CD4-positive, alpha-beta T cell treated with Interferon gamma for 1 hour (primary cell): Measurements from ENCODE around the gene SOWAHA.
"Not testable (repeated sequence)": the region's sequence is repeated elsewhere in the genome, so short reads cannot be mapped to it uniquely, and the experiment has no call there.

Experiments
- DNase-seq: peaks from one replicate; pipeline ENCODE4 v3.0.0-alpha.2; 2020

The SOWAHA gene

GRCh38 chr5:132827943-132828673 lies 15.0 kb downstream of the SOWAHA start:
- DNase-seq = no peak

GRCh38 chr5:132828846-132829494 lies 15.9 kb downstream of the SOWAHA start:
- no peak for DNase-seq

GRCh38 chr5:132829742-132830435 lies 16.8 kb downstream of the SOWAHA start:
- DNase-seq = peak; percentile 68

GRCh38 chr5:132830436-132831094 lies 17.5 kb downstream of the SOWAHA start, which contains the start of gene SHROOM1:
SHROOM1 (minus strand) TSS chr5:132830647; CDS start chr5:132826140, 4,507 bp downstream.
- no peak for DNase-seq

- no peak for DNase-seq
These were observed 18.2 kb downstream of the SOWAHA start for GRCh38 chr5:132831095-132831860.

DNA sequence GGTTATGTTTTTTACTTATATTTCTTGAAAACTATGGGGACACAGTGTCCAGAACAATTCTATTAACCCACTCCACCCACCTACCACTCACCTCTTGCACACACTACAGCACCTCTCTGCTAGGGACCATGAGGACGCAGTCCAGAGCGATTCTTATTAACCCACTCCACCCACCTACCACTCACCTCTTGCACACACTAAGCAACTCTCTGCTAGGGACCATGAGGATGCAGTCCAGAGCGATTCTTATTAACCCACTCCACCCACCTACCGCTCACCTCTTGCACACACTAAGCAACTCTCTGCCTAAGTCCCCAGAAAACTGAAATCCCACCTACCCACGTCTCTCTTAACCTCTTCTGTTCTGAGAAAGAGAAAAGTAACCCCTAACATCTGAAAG lies 19.5 kb downstream of the SOWAHA start:
- no peak for DNase-seq

DNA sequence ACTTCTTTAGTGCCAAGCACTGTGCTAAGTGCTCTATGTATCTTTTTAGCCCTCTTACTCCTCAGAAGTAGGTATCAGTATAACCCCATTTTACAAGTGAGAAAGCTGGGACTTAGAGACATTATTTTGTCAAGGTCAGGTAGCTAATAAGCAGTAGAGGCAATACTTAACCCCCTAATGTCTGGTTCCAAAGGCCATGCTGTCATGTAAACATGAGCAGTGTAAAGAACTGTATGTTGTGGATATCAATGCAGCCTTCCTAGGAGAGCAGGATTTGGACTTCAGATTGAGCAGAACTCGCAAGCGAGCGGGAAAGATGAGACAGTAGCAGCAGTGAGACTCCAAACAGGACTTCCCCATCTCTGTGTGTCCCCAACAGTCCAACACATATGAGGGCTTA lies 21.0 kb downstream of the SOWAHA start:
- DNase-seq = no peak

DNA sequence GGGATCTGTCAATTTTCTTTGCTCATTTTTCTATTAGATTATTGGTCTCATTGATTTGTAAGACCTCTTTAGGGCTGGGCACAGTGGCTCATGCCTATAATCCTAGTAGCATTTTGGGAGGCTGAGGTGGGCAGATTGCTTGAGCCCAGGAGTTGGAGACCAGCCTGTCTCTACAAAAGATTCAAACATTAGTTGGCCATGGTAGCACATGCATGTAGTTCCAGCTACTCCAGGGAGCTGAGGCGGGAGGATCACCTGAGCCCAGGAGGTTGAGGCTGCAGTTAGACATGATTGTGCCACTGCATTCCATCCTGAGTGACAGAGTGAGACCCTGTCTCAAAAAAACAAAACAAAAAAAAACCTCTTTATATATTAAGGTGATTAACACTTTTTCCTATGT lies 23.8 kb downstream of the SOWAHA start:
- DNase-seq = no peak

GRCh38 chr5:132837868-132838267 lies 24.8 kb downstream of the SOWAHA start:
- no peak for DNase-seq

- no peak for DNase-seq
These were observed 25.6 kb downstream of the SOWAHA start for GRCh38 chr5:132838516-132839282.

DNA sequence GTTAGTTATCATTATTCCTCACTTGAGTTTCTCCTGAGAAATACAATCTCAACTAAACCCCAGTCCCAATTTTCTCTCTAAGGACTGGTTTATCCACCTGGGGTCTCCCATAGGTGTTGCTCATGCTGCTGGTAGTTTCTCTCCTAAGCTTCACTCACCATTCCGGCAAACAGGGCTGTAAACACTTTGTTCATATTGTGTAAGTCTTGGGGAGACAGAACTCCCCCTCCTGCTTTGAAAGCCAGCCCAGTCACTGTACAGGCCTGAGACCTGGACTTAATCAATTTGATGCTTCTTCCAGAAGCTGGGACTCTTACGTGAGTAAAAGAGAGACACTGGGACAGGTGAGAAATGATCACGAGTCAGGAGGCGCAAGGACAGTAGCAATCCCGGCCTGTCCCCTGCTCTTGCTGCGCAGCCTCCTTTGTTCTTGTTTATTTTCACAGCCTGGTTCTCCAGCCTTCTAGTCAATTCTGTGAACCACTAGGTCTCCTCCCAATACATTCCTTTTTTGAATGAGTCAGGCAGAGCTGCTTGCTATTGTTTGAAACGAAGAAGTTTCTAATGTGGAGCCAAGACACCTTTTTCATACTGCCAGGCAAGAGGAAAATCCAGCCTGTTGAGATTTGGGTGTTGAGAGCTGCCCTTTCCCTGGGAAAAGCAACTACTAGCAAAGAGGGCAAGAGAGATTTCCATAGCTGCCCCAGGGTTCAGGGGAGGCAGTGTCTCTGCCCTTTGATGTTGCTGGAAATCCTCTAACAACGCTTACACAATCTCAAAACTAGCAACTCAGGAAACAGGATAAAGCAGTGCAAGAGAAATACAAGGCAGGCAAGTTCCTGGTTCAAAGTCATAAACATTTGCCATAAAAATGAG lies 26.6 kb downstream of the SOWAHA start:
- no peak for DNase-seq

- no peak for DNase-seq
These were observed 27.2 kb downstream of the SOWAHA start for GRCh38 chr5:132840313-132840712.

GRCh38 chr5:132840896-132841295 lies 27.8 kb downstream of the SOWAHA start:
- no peak for DNase-seq

- DNase-seq = peak; percentile 25
These were observed 28.2 kb downstream of the SOWAHA start for GRCh38 chr5:132841305-132841704.

GRCh38 chr5:132848270-132848669 lies 35.2 kb downstream of the SOWAHA start:
- no peak for DNase-seq

GRCh38 chr5:132849347-132849746 lies 36.2 kb downstream of the SOWAHA start:
- no peak for DNase-seq

GRCh38 chr5:132850066-132850465 lies 37.0 kb downstream of the SOWAHA start:
- no peak for DNase-seq

- no peak for DNase-seq
These were observed 40.2 kb downstream of the SOWAHA start for GRCh38 chr5:132853323-132853722.

DNA sequence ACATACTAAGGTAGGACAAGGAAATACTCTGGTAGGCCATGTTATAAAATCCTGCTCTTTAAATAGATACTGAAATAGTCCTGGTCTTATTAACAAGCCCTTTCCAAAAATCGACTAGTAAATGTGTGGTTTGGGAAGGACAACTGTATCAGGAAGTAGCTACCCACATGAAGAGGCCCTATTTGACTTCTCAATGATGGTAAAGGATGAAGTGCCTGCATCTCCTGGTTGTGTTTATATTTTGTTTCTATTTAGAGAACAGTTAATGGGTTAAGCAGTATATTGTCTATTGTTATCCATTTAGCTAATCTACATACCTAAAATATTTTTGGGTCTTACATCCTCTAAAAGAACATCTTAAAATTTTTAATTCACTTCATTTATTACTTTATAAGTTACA lies 40.7 kb downstream of the SOWAHA start:
- no peak for DNase-seq

GRCh38 chr5:132854301-132854700 lies 41.2 kb downstream of the SOWAHA start:
- DNase-seq = no peak

DNA sequence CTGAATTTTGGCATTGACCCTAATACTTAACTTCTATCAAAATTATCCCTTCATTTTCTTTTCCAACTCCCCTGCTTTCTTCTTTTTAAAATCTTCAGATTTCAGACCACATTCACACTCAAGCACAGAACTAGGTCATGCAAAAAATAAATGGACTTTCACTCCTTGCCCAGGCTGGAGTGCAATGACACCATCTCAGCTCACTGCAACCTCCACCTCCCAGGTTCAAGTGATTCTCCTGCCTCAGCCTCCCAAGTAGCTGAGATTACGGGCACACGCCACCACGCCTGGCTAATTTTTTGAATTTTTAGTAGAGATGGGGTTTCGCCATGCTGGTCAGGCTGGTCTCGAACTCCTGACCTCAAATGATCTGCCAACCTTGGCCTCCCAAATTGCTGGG lies 41.9 kb downstream of the SOWAHA start:
- not testable (repeated sequence) for DNase-seq
